H9 (cell line): ENCODE results near the gene DIP2C. TPM values are rescaled to one million over a fixed set of nuclear protein-coding genes. Genes with fewer than 3 reads are reported as not detected.
"Not testable (repeated sequence)": the region's sequence is repeated elsewhere in the genome, so short reads cannot be mapped to it uniquely, and the experiment has no call there.

Experiments used
- DNase-seq: peaks from one replicate; pipeline ENCODE4 v3.0.0-alpha.2; 2017
- H2AFZ ChIP-seq: one replicate; pipeline ENCODE4 v1.6.1; 2013; ENCODE audit warnings: mild to moderate bottlenecking, low read length, control low read depth, moderate library complexity
- H2AK5ac ChIP-seq: 2 replicates; pipeline ENCODE4 v1.6.1; 2013; ENCODE audit warnings: low read length, control low read depth, mixed read lengths; ENCODE audit not compliant: insufficient read length
- H2BK120ac ChIP-seq: one replicate; pipeline ENCODE4 v1.6.1; 2013; ENCODE audit warnings: low read depth, mild to moderate bottlenecking, low read length, control low read depth, inconsistent platforms; ENCODE audit not compliant: poor library complexity, severe bottlenecking
- H2BK12ac ChIP-seq: 2 replicates; pipeline ENCODE4 v1.6.1; 2013; ENCODE audit warnings: low read length, control low read depth, mixed read lengths, low read depth; ENCODE audit not compliant: insufficient read length
- H2BK15ac ChIP-seq: 2 replicates; pipeline ENCODE4 v1.6.1; 2013; ENCODE audit warnings: low read depth, low read length, control low read depth
- H2BK20ac ChIP-seq: one replicate; pipeline ENCODE4 v1.6.1; 2013; ENCODE audit warnings: low read depth, mild to moderate bottlenecking, low read length, control low read depth, inconsistent platforms; ENCODE audit not compliant: poor library complexity, severe bottlenecking
- H2BK5ac ChIP-seq: 2 replicates; pipeline ENCODE4 v1.6.1; 2013; ENCODE audit warnings: low read length, control low read depth, mixed read lengths; ENCODE audit not compliant: insufficient read length
- H3K14ac ChIP-seq: 2 replicates; pipeline ENCODE4 v1.6.1; 2013; ENCODE audit warnings: low read length, control low read depth; ENCODE audit not compliant: insufficient read depth
- H3K18ac ChIP-seq: 2 replicates; pipeline ENCODE4 v1.6.1; 2013; ENCODE audit warnings: low read depth, mild to moderate bottlenecking, mixed read lengths, low read length, control low read depth; ENCODE audit not compliant: insufficient read length
- H3K23ac ChIP-seq: 2 replicates; pipeline ENCODE4 v1.6.1; 2013; ENCODE audit warnings: low read length, control low read depth, mixed read lengths, low read depth; ENCODE audit not compliant: insufficient read length
- H3K23me2 ChIP-seq: 2 replicates; pipeline ENCODE4 v1.6.1; 2013; ENCODE audit warnings: low read depth, mild to moderate bottlenecking, mixed read lengths, low read length, control low read depth; ENCODE audit not compliant: insufficient read length, poor library complexity, severe bottlenecking
- H3K27ac ChIP-seq: 2 replicates; pipeline ENCODE4 v1.5.1; 2013; ENCODE audit warnings: low read length, control low read depth, mixed read lengths, low read depth; ENCODE audit not compliant: insufficient read length
- H3K27me3 ChIP-seq: 2 replicates; pipeline ENCODE4 v1.6.1; 2013; ENCODE audit warnings: low read length, control low read depth, inconsistent platforms; ENCODE audit not compliant: insufficient read depth
- H3K4ac ChIP-seq: 2 replicates; pipeline ENCODE4 v1.6.1; 2013; ENCODE audit warnings: low read depth, mild to moderate bottlenecking, control low read depth, inconsistent platforms, low read length, moderate library complexity
- H3K4me1 ChIP-seq: 2 replicates; pipeline ENCODE4 v1.6.1; 2013; ENCODE audit warnings: low read length, control low read depth, inconsistent platforms; ENCODE audit not compliant: insufficient read depth
- H3K4me2 ChIP-seq: 2 replicates; pipeline ENCODE4 v1.6.1; 2013; ENCODE audit warnings: low read length, control low read depth, mixed read lengths; ENCODE audit not compliant: insufficient read length, insufficient read depth
- H3K56ac ChIP-seq: 2 replicates; pipeline ENCODE4 v1.6.1; 2013; ENCODE audit warnings: low read depth, mild to moderate bottlenecking, mixed read lengths, low read length, control low read depth; ENCODE audit not compliant: insufficient read length
- H3K79me1 ChIP-seq: 2 replicates; pipeline ENCODE4 v1.6.1; 2013; ENCODE audit warnings: low read depth, mild to moderate bottlenecking, moderate library complexity, low read length, control low read depth, inconsistent platforms; ENCODE audit not compliant: insufficient read depth, poor library complexity, severe bottlenecking
- H3K79me2 ChIP-seq: 2 replicates; pipeline ENCODE4 v1.6.1; 2013; ENCODE audit warnings: low read length, control low read depth, inconsistent platforms; ENCODE audit not compliant: insufficient read depth
- H3K9ac ChIP-seq: 2 replicates; pipeline ENCODE4 v1.6.1; 2013; ENCODE audit warnings: low read length, control low read depth, mixed read lengths; ENCODE audit not compliant: insufficient read length; ENCODE audit errors: extremely low read depth
- H3K9me3 ChIP-seq: one replicate; pipeline ENCODE4 v1.6.1; 2013; ENCODE audit warnings: low read depth, low read length, inconsistent platforms; ENCODE audit not compliant: control insufficient read depth
- H3T11ph ChIP-seq: one replicate; pipeline ENCODE4 v1.6.1; 2013; ENCODE audit warnings: mild to moderate bottlenecking, low read length, control low read depth, inconsistent platforms
- H4K20me1 ChIP-seq: one replicate; pipeline ENCODE4 v1.6.1; 2013; ENCODE audit not compliant: control insufficient read depth, insufficient read length, insufficient read depth
- H4K5ac ChIP-seq: 2 replicates; pipeline ENCODE4 v1.6.1; 2013; ENCODE audit warnings: low read depth, mild to moderate bottlenecking, mixed read lengths, low read length, control low read depth; ENCODE audit not compliant: insufficient read length
- H4K8ac ChIP-seq: replicated peaks from 2 replicates; pipeline ENCODE4 v1.6.1; 2013; ENCODE audit warnings: low read length, control low read depth, mixed read lengths, low read depth; ENCODE audit not compliant: insufficient read length
- H4K91ac ChIP-seq: 2 replicates; pipeline ENCODE4 v1.6.1; 2013; ENCODE audit warnings: low read depth, mild to moderate bottlenecking, moderate library complexity, mixed read lengths, low read length, control low read depth; ENCODE audit not compliant: insufficient read length
- H3K27ac Mint-ChIP-seq, 3 experiments: 2 replicates in 2 of 3; 3 replicates in 1 of 3; pipeline ENCODE4 v1.8.0; 2020 to 2021; ENCODE audit warnings: mixed read lengths in 3 of 3, mild to moderate bottlenecking in 1 of 3, moderate library complexity in 1 of 3
- H3K27me3 Mint-ChIP-seq: 2 replicates; pipeline ENCODE4 v1.8.0; 2021; ENCODE audit warnings: low read depth, mild to moderate bottlenecking, moderate library complexity, mixed read lengths
- H3K36me3 Mint-ChIP-seq, 3 experiments: 2 replicates in 2 of 3; 3 replicates in 1 of 3; pipeline ENCODE4 v1.8.0; 2020 to 2021; ENCODE audit warnings: low read depth in 3 of 3, mixed read lengths in 3 of 3; ENCODE audit not compliant: insufficient read depth in 1 of 3
- H3K4me1 Mint-ChIP-seq, 2 experiments: 2 replicates each; pipeline ENCODE4 v1.8.0; 2020; ENCODE audit warnings: mixed read lengths in 2 of 2
- H3K4me3 Mint-ChIP-seq, 2 experiments: 2 replicates in 1 of 2; 3 replicates in 1 of 2; pipeline ENCODE4 v1.8.0; 2020 to 2021; ENCODE audit warnings: mild to moderate bottlenecking in 2 of 2, mixed read lengths in 2 of 2, moderate library complexity in 1 of 2
- H3K9me3 Mint-ChIP-seq, 2 experiments: 2 replicates in 1 of 2; 3 replicates in 1 of 2; pipeline ENCODE4 v1.8.0; 2020; ENCODE audit warnings: mild to moderate bottlenecking in 2 of 2, mixed read lengths in 2 of 2, moderate library complexity in 1 of 2
- WGBS: extraction: QIAGEN DNeasy Blood & Tissue Kit; methylation state at CpG from one replicate; pipeline ENCODE4 v1.1.7; 2013; ENCODE audit warnings: missing lambda C conversion rate, low lambda C conversion rate, mixed read lengths; ENCODE audit not compliant: insufficient read length; ENCODE audit errors: extremely low coverage; 5-methylcytosine and 5-hydroxymethylcytosine counted together
- total RNA-seq: library from RNA; stranded (reverse); gene quantifications from 2 replicates; pipeline ENCODE4 v1.2.1, GENCODE V29; 2021

The DIP2C gene
- total RNA-seq, 1 experiment from 2014 or later, result 7.9 TPM

DNA sequence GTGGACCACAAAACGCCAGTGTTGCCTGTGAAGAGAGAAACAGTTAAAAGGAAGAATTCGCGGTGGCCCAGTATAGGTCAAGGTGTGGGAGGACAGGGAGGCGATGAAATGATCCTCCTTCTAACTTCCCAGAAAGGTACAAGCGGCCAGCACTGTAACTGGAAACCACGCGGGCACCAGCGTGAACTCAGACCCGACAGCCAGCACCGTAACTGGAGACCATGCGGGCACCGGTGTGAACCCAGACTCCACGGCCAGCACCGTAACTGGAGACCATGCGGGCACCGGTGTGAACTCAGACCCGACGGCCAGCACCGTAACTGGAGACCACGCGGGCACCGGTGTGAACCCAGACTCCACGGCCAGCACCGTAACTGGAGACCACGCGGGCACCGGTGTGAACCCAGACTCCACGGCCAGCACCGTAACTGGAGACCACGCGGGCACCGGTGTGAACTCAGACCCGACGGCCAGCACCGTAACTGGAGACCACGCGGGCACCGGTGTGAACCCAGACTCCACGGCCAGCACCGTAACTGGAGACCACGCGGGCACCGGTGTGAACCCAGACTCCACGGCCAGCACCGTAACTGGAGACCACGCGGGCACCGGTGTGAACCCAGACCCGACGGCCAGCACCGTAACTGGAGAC is 57.2 kb downstream of the DIP2C start:
- H2BK12ac ChIP-seq, H3K27me3 ChIP-seq, H3K9me3 Mint-ChIP-seq, H3K4ac ChIP-seq, H4K8ac ChIP-seq, H3K9ac ChIP-seq, H3K56ac ChIP-seq, H3K14ac ChIP-seq, H3K4me3 Mint-ChIP-seq, H3K27me3 Mint-ChIP-seq, H2AFZ ChIP-seq, H2BK20ac ChIP-seq, H2BK5ac ChIP-seq, H4K91ac ChIP-seq, H3K4me1 ChIP-seq, H3T11ph ChIP-seq, H3K4me2 ChIP-seq, H2BK15ac ChIP-seq, H3K18ac ChIP-seq, H2AK5ac ChIP-seq, H2BK120ac ChIP-seq, H4K5ac ChIP-seq, H4K20me1 ChIP-seq, H3K79me2 ChIP-seq, H3K27ac ChIP-seq, H3K23me2 ChIP-seq, H3K27ac Mint-ChIP-seq, H3K79me1 ChIP-seq, H3K9me3 ChIP-seq, H3K23ac ChIP-seq, DNase-seq, H3K36me3 Mint-ChIP-seq: not testable (repeated sequence)
- H3K4me1 Mint-ChIP-seq, result peaks cover 12 to 16% of the 10 kb centered on the region in 2 experiments
- WGBS, result no CpG with 5 or more reads among the region's 51 CpGs
